Transverse colon (tissue), 4 donors: ENCODE data around the gene NTMT1.

Source experiments
- CTCF ChIP-seq, 5 experiments: fragments of 200-600 bp in 3 of 5; fragments of 450-650 bp in 2 of 5; sonication (generic) in 3 of 5; IDR thresholded peaks; 1 replicate in 2 of 5; 2 replicates in 3 of 5; pipeline ENCODE4 v1.5.1; 2016 to 2017; ENCODE audit warnings: antibody characterized with exemption in 5 of 5, inconsistent platforms in 3 of 5, mild to moderate bottlenecking in 2 of 5, moderate library complexity in 1 of 5
- EP300 ChIP-seq: sonication (generic); formaldehyde crosslinking; IDR thresholded peaks from one replicate; pipeline ENCODE4 v1.6.1; 2017; ENCODE audit warnings: antibody characterized with exemption, low read depth
- POLR2A ChIP-seq: fragments of 450-650 bp; IDR thresholded peaks from one replicate; pipeline ENCODE4 v1.6.1; 2016; ENCODE audit warnings: antibody characterized with exemption, mild to moderate bottlenecking, moderate library complexity
- POLR2AphosphoS5 ChIP-seq, 3 donors: sonication (generic); formaldehyde crosslinking; IDR thresholded peaks; one replicate each; pipeline ENCODE4 v1.6.1; 2016; ENCODE audit warnings: antibody characterized with exemption in 3 of 3

GRCh38 chr9:129627556-129628440 is 1.8 kb downstream of the NTMT1 start:
- no peak for TF ChIP-seq CTCF (IDR thresholded peaks at IDR 0.05)
- TF ChIP-seq POLR2AphosphoS5 (IDR thresholded peaks at IDR 0.05): no peak
- TF ChIP-seq POLR2A: no peak
- no peak for TF ChIP-seq EP300
